KOPT-K1 (cell line): ENCODE measurements around the gene RAP1GAP.

Experiments used
- H3K27ac ChIP-seq: fragments of 200-600 bp; sonication (generic); 2 replicates; pipeline ENCODE4 v1.5.1; 2016; ENCODE audit warnings: antibody characterized with exemption, mild to moderate bottlenecking, low read depth, low read length; ENCODE audit not compliant: poor library complexity, severe bottlenecking
- H3K36me3 ChIP-seq: fragments of 200-600 bp; sonication (generic); 2 replicates; pipeline ENCODE4 v1.5.1; 2017; ENCODE audit warnings: antibody characterized with exemption, mild to moderate bottlenecking, low read length, moderate library complexity; ENCODE audit not compliant: insufficient read depth
- H3K9me3 ChIP-seq: fragments of 200-600 bp; sonication (generic); 2 replicates; pipeline ENCODE4 v1.5.1; 2017; ENCODE audit warnings: antibody characterized with exemption, low read length, mild to moderate bottlenecking; ENCODE audit not compliant: insufficient read depth, poor library complexity, severe bottlenecking

Gene RAP1GAP

DNA sequence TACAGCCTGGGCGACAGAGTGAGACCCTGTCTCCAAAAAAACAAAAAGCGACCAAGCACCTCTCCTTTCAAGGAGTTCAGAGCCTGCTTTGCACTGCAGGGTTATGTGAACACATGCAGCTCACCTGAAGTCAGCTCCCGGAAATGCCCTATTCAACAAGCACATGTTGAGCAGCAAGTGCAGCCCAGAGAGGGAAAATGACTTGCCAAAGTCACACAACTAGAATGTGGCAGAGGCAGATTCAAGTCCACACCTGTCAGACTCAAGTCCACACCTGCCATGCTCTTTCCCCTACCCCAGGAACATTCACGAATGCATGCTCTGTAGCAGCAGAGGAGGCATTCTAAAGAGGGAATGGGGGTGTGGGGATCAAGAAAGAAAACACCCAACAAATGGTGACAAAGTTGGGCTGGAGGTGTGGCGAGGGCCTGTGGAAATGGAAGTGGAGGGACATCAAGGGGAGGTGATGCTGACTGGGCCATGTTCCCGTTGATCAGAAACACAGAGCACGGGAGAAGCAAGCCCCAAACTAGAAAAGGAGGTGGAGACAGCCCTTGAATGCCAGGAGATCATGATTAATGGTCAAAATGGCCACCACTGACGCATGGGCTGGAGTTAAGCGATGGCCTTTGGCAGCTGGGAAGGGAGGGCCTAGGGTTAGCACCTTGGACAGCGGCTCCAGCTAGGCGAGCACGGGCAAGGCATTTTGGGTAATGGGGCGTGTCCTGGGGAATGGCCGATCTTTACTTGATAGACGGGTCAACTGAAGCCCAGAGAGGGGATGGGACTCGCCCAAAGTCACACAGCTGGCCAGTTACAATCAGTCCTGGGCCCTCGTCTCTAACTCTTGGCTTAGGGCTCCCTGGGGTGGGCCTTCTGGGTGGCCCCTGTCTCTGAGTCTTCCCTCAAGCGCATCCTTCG, 21.5 kb downstream of the RAP1GAP start:
- H3K9me3 ChIP-seq: no peaks in the 10 kb centered on the region
- no peaks in the 10 kb centered on the region for H3K36me3 ChIP-seq
- H3K27ac ChIP-seq: no peak overlapping the region

DNA sequence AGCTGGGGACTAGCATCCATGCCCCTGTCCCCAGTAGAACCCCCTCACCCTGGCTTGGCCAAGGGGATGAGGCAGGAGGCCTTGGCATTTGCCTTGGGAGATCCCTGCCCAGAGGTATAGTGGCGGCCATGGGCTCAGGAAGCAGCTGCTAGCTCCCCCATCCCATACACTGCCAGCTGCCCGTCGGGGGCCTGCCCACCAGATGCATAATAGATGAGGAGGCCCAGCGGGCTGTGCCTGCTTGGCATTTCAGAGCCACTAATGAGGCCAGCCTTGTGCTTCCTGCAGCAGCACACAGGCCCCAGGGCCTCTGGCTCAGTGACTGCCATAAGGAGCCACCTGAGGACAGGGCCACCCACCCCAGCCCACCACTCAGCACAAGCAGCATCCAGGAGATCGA, 23.6 kb downstream of the RAP1GAP start:
- no peaks in the 10 kb centered on the region for H3K36me3 ChIP-seq
- no peak overlapping the region for H3K27ac ChIP-seq
- no peaks in the 10 kb centered on the region for H3K9me3 ChIP-seq

DNA sequence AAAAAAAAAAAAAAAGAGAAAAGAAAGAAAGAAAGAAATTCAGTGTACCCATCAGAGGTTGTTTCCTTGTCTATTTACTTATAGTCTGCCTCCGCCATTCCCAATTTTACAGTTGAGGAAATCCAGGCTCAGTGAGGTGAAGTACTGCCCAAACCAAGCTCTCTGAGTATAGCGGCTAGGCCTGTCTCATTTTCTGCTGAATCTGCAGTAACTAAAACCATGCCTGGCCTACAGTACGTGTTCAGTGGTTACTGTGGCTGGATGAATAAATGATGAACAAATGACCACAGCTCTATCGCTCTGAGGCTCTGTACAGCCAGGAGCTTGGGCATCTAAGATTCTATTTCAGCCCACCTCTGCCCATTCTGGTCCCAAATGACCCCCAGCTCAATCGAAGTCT, 24.3 kb downstream of the RAP1GAP start:
- Histone ChIP-seq H3K27ac (no peak overlapping the region), H3K9me3 (no peaks in the 10 kb centered on the region), H3K36me3 (no peaks in the 10 kb centered on the region)

DNA sequence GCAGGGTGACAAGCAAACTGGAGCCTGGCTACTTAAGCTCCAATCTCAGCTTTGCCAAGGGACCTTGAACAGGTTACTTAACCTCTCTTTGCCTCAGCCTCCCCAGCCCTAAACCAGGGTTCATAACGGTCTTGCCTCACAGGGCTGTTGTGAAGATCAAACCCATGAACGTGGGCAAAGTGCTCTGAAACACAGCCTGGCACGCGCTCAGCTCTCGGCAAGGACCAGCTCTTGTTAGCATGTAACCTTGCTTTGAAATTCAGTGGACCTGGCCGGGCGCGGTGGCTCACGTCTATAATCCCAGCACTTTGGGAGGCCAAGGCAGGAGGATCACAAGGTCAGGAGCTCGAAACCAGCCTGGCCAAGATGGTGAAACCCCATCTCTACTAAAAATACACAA, 24.8 kb downstream of the RAP1GAP start:
- Histone ChIP-seq H3K27ac (no peak overlapping the region), H3K9me3 (no peaks in the 10 kb centered on the region), H3K36me3 (no peaks in the 10 kb centered on the region)

DNA sequence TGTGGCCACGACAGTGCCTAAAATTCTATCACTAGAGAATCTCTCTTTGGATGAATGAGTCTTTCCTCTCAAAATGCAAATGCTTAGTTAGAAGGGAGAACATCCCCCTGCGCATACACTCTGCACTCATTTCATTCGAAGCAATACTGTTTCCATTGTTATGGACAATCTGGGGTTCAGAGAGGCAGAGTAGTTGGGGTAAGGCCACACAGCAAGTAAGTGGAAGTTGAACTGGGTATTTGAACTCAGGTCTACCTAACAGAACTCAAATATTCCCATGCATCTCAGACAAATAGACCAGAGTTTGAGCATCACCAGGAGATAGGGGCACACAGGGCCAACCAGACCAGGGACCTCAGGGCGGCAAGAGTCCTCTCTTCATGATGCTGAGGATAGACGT, 25.5 kb downstream of the RAP1GAP start:
- no peaks in the 10 kb centered on the region for H3K36me3 ChIP-seq
- no peak overlapping the region for H3K27ac ChIP-seq
- no peaks in the 10 kb centered on the region for H3K9me3 ChIP-seq

DNA sequence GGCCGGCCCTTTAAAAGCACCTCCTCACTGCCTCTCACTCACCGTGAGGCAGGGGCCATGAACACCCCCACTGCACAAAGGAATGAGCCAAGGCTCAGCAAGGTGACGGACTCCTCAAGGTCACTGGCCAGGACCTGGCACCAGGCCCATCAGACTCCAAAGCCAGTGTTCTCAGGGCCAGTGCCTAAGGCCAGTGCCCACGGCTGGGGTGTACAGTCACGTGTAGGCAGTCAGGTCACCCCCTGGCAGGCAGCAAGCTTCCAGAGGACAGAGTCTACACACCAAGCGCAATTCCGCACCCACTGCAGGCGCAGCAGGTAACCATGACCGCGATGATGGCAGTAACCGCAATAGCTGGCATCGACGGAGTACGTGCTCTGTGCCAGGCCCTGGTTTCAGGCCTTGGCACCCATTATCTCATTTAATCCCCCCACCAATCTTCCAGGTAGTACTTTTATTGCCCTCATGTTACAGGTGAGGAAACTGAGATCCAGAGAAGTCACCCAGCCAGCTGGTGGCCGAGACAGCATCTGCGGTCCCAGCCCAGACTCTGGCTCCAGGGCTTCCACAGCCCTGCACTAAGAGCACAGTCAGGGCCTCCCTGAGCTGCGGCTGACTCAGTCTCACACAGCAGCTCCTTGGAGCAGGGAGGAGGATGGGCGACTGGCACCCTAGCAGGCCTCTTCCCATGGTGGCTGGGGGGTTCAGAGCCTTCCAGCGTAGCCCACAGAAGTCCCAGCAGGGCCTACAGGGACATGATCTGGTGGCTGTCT, 27.0 kb downstream of the RAP1GAP start:
- H3K27ac ChIP-seq: no peak overlapping the region
- H3K36me3 ChIP-seq: no peaks in the 10 kb centered on the region
- no peaks in the 10 kb centered on the region for H3K9me3 ChIP-seq

DNA sequence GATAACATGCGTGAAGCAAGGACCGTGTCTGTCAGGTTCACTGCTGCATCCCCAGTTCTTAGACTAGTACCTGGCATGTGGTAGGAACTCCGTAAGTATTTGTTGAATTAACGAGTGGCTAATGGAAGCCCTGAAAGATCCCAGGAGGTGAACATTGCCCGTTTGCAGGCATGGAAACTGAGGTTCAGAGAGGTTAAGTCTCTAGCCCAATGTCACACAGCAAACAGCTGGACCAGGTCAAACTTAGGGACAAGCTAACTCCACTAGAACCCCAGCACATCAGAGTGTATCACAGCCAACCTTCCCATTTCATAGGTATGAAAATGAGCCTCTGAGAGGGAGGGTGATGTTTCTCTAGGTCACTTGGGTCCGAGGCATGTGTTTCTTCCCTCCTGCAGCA, 27.6 kb downstream of the RAP1GAP start:
- no peaks in the 10 kb centered on the region for H3K9me3 ChIP-seq
- no peak overlapping the region for H3K27ac ChIP-seq
- no peaks in the 10 kb centered on the region for H3K36me3 ChIP-seq

DNA sequence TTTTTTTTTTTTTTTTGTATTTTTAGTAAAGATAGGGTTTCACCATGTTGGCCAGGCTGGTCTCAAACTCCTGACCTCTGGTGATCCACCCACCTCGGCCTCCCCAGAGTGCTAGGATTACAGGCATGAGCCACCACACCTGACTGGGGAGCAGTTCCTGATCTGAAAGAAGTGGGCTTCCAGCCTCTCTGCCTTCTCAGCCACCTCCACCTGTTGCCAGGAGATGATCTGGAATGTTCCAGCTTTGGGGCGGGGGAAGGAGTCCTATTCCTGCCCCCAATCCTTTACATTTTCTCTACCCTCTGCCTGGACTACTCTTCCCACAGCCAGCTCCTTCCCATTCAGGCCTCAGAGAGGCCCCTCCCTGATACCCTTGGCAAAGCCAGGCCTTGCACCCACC, 28.1 kb downstream of the RAP1GAP start:
- no peaks in the 10 kb centered on the region for H3K9me3 ChIP-seq
- no peak overlapping the region for H3K27ac ChIP-seq
- no peaks in the 10 kb centered on the region for H3K36me3 ChIP-seq

DNA sequence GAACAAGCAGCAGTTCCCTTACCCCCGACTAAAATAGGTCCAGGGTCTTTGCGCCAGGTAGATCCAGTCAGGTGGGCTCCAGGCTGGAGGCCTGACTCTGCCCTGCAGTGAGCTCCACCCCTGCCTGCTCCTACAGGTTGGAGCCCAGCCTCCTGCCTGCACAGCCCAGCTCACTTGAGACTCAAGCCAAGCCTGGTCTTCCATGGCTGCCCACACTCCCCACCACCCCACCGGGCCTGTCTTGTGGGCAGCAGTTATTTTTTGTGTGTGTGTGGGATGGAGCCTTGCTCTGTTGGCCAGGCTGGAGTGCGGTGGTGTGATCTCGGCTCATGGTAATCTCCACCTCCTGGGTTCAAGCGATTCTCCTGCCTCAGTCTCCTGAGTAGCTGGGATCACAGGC, 28.5 kb downstream of the RAP1GAP start:
- no peaks in the 10 kb centered on the region for H3K9me3 ChIP-seq
- H3K36me3 ChIP-seq: no peaks in the 10 kb centered on the region
- no peak overlapping the region for H3K27ac ChIP-seq

DNA sequence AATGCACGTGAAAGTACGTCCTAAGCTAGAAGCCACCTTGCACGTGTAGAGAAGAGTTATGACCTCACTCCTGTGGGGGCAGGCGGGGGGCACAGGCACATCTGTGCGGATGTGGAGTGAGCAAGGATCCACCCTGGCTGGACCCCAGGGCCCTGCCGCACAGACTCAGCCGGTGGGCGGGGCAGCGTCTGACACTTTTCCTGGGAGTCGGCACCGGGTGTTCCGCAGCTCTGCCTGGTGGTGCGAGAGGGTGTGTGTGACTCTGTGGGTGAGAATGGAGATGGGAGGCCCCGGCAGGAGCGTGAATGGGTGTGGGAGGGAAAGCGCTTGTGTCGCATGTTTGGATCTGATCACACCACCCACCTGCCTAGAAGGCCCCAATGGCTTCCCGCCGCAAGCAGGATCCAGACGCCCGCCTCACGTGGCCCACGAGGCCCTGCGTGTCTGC, 29.5 kb downstream of the RAP1GAP start:
- Histone ChIP-seq H3K9me3 (no peaks in the 10 kb centered on the region), H3K27ac (no peak overlapping the region), H3K36me3 (no peaks in the 10 kb centered on the region)

DNA sequence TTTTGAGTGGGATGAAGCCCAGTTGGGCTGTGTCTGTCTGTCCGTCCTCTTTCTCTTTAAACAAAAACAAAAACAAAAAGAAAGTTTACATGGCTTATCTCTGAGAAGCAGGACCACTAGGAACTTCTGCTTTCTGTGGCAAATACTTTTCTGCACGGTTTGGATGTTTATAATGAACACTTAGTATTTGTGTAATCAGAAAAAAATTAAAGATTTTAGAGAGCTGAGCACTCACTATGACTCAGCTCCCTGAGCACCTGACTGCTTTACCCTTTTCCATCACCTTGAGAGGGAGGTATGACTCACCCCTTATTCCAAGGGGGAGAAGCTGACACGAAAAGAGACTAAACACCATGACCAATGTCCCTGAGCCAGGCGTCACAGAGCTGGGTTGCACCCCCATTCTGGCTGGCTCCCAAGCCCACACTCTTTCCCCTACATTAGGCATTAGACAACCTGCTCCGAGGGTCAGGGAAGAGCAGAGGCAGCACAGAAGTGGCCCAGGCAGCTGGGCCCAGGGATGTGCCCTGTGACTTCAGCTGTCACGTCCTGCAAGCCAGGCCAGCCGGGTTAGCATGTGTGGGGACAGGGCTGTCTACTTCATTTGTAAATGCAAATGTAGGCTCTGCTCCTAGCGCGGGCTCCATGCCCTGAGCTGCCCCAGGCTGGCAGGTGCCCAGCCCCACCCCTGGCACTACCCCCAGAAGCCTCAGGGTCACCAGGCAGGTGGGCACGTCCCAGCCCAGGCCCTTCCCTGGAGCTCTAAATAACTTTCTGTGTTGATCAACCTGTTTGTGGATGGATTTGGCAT, 30.4 kb downstream of the RAP1GAP start:
- H3K36me3 ChIP-seq: no peaks in the 10 kb centered on the region
- H3K9me3 ChIP-seq: no peaks in the 10 kb centered on the region
- H3K27ac ChIP-seq: no peak overlapping the region

DNA sequence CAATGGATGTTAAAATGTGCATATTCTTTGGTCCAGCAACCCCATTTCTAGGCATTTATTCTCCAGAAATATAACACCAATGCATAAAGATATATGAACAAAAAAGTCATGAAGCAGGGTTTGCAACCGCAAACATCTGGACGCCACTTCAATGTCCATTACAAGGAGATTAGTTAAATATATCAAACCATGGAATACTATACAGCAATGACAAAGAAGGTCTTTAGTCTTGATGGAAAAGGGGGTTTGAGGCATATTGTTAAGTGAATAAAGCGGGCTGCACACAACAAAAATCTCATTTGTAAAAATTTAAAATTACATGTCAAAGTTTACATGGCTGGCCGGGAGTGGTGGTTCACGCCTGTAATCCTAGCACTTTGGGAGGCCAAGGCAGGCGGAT, 31.6 kb downstream of the RAP1GAP start:
- Histone ChIP-seq H3K9me3 (no peaks in the 10 kb centered on the region), H3K36me3 (no peaks in the 10 kb centered on the region), H3K27ac (no peak overlapping the region)

DNA sequence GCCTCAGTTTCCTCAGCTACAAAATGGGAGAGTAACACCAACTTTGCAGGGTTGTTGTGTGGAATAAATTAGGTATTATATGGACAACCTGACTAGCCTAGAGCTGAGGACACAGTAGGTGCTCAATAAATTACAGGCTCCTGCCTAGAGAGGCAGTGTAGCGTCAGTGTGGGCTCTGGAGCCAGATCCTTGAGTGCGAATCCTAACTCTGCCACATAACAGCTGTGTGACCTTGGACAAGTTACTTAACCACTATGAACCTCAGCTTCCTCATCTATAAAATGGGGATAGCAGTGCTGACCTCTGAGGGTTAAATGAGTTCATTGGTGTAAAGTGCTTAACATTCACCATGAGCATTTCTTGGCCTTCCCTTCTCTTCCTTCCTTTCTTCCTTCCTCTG, 33.1 kb downstream of the RAP1GAP start:
- H3K36me3 ChIP-seq: no peaks in the 10 kb centered on the region
- no peaks in the 10 kb centered on the region for H3K9me3 ChIP-seq
- H3K27ac ChIP-seq: no peak overlapping the region

DNA sequence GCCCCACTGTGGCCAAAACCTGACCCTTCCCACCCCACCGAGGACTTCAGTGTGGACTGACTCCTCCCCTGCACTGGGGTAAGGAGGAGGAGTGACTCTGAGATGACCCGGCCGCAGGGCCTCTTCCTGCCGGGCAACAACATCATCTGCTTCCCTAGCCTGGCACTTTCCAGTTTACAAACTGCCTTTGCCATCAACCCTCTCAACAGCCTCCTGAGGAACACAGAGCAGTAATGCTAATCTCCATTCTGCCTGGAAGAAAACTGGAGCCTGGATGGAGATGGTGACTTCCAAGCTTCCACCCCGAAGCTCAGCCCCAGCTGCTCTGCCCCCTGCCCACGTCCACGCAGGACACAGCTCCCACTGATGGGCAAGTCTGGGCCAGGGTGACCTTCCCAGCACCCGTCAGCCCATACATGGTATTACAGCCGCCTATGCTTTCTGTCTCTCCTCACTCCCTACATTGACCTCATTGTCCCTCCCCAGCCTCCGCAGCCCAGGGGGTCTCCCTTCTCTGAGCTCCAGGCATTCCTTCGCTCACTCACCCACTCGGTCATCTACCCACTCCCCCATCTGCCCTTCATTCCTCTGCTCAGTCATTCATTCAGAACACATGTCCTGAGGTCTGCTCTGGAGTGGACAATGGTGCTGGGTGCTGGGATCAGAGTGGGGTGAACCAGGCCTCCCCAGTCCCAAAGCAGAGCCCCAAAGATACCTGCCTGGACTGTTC, 34.2 kb downstream of the RAP1GAP start:
- peak overlapping the region; percentile 96 for H3K27ac ChIP-seq

More for the DNA sequence above, 34.2 kb downstream of the RAP1GAP start:
- no peaks in the 10 kb centered on the region for H3K36me3 ChIP-seq
- H3K9me3 ChIP-seq: no peaks in the 10 kb centered on the region
